D721Med (cell line): ENCODE measurements around the gene NHERF1.

Experiments used
- DNase-seq: peaks from one replicate; pipeline ENCODE4 v3.0.0; 2011; ENCODE audit warnings: low spot score; ENCODE audit not compliant: insufficient read length
- FAIRE-seq: peaks from 2 replicates; lab custom pipeline; 2011; peaks lifted over from hg19 to GRCh38; lab: Jason Lieb, UNC
- CTCF ChIP-seq: IDR thresholded peaks from 2 replicates; pipeline ENCODE4 v1.5.1; 2012; ENCODE audit warnings: mild to moderate bottlenecking, control low read depth; ENCODE audit not compliant: insufficient read depth; ENCODE audit errors: missing control alignments

The NHERF1 gene

GRCh38 chr17:74738051-74738996 lies 10.1 kb upstream of the NHERF1 start:
- DNase-seq = no peak
- TF ChIP-seq CTCF = no peak
- FAIRE-seq = no peak

- no peak for FAIRE-seq
- no peak for TF ChIP-seq CTCF
- no peak for DNase-seq
Observed at GRCh38 chr17:74739227-74739831, 9.1 kb upstream of the NHERF1 start.

GRCh38 chr17:74740173-74740572 lies 8.3 kb upstream of the NHERF1 start:
- TF ChIP-seq CTCF = no peak
- DNase-seq = no peak
- no peak for FAIRE-seq

- no peak for TF ChIP-seq CTCF
- DNase-seq (no peak), FAIRE-seq (no peak)
Observed at GRCh38 chr17:74740641-74741387, 7.6 kb upstream of the NHERF1 start.

GRCh38 chr17:74742153-74742515 lies 6.3 kb upstream of the NHERF1 start:
- TF ChIP-seq CTCF = no peak
- DNase-seq (no peak), FAIRE-seq (no peak)

GRCh38 chr17:74742978-74743545 lies 5.4 kb upstream of the NHERF1 start:
- no peak for TF ChIP-seq CTCF
- FAIRE-seq (no peak), DNase-seq (no peak)
